Muscle of leg (tissue), 11 donors: ENCODE results near the gene NUCB1. TPM values are rescaled to one million over a fixed set of nuclear protein-coding genes. Genes with fewer than 3 reads are reported as not detected.
"Not testable (repeated sequence)": the region's sequence is repeated elsewhere in the genome, so short reads cannot be mapped to it uniquely, and the experiment has no call there.

Source experiments
- DNase-seq: peaks from one replicate; pipeline ENCODE4 v3.0.0; 2013
- H3K27ac ChIP-seq: one replicate; pipeline ENCODE4 v1.5.1; 2013; ENCODE audit warnings: mild to moderate bottlenecking, low read length, control low read depth
- H3K27me3 ChIP-seq: one replicate; pipeline ENCODE4 v1.6.1; 2013; ENCODE audit warnings: low read length; ENCODE audit not compliant: control insufficient read depth, insufficient read depth
- H3K36me3 ChIP-seq: one replicate; pipeline ENCODE4 v1.6.1; 2013; ENCODE audit warnings: low read length; ENCODE audit not compliant: control insufficient read depth, insufficient read depth
- H3K4me1 ChIP-seq: one replicate; pipeline ENCODE4 v1.6.1; 2013; ENCODE audit warnings: low read length; ENCODE audit not compliant: control insufficient read depth, insufficient read depth
- H3K4me3 ChIP-seq: one replicate; pipeline ENCODE4 v1.5.1; 2013; ENCODE audit warnings: low read length, control low read depth
- H3K9me3 ChIP-seq: replicated peaks from 2 replicates; pipeline ENCODE4 v1.6.1; 2013; ENCODE audit warnings: low read depth, low read length; ENCODE audit not compliant: control insufficient read depth
- WGBS: methylation state at CpG from one replicate; pipeline ENCODE4 v1.1.5; 2013; ENCODE audit warnings: missing lambda C conversion rate; ENCODE audit not compliant: insufficient coverage; 5-methylcytosine and 5-hydroxymethylcytosine counted together
- polyA plus RNA-seq, 8 donors: library from polyadenylated mRNA; unstranded; fragments of 120-200 nt; gene quantifications; one replicate each; pipeline versions ENCODE4 v1.2.1 to v1.2.3, GENCODE V29; 2013; ENCODE audit warnings: inconsistent platforms in 1 of 8, low replicate concordance in 1 of 8; ENCODE audit not compliant: insufficient read length in 8 of 8, insufficient read depth in 1 of 8
- total RNA-seq: library from RNA; stranded (reverse); fragments of 120-200 nt; gene quantifications from one replicate; pipeline ENCODE4 v1.2.4, GENCODE V29; 2013

The NUCB1 gene
- total and polyA plus RNA-seq, 9 donors: 97.3 to 216 (median 175) TPM

DNA sequence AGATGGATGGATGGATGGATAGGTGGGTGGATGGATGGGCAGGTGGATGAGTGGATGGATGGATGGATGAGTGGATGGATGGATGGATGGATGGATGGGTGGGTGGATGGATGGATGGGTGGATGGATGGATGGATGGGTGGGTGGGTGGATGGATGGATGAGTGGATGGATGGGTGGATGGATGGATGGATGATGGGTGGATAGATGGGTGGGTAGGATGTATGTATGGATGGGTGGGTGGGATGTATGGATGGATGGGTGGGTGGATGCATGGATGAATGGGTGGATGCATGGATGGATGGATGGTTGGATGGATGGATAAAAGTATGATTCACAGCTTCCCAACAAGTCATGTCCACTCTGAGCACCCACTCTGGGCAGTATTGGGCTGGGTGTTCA lies 3.7 kb downstream of the NUCB1 start:
- H3K27ac ChIP-seq, DNase-seq, H3K9me3 ChIP-seq, H3K4me3 ChIP-seq, H3K27me3 ChIP-seq: not testable (repeated sequence)
- Histone ChIP-seq H3K4me1 (peaks cover 19% of the 10 kb centered on the region), H3K36me3 (peaks cover 55% of the 10 kb centered on the region)

DNA sequence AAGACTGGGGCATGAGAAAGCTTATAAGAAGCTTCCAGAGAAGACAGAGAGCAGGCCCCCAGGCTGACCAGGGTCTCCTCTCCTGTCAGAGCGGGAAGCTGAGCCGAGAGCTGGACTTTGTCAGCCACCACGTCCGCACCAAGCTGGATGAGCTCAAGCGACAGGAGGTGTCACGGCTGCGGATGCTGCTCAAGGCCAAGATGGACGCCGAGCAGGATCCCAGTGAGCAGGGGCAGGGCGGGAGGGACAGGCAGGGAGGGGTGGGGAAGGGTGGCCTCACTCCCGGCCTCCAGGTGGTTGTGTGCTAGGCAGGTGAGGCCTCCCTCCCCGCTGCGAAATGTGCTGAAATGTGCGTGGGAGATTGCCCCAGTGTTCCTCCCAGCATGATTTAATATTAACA lies 5.6 kb downstream of the NUCB1 start:
- DNase-seq: no peak
- no peak overlapping the region for H3K27ac ChIP-seq
- peaks cover 14% of the 10 kb centered on the region for H3K4me1 ChIP-seq
- H3K27me3 ChIP-seq: no peaks in the 10 kb centered on the region
- 95% methylated on average over 10 of the region's 14 CpGs for WGBS
- H3K9me3 ChIP-seq: no peaks in the 10 kb centered on the region
- H3K36me3 ChIP-seq: peaks cover 71% of the 10 kb centered on the region
- no peak overlapping the region for H3K4me3 ChIP-seq

DNA sequence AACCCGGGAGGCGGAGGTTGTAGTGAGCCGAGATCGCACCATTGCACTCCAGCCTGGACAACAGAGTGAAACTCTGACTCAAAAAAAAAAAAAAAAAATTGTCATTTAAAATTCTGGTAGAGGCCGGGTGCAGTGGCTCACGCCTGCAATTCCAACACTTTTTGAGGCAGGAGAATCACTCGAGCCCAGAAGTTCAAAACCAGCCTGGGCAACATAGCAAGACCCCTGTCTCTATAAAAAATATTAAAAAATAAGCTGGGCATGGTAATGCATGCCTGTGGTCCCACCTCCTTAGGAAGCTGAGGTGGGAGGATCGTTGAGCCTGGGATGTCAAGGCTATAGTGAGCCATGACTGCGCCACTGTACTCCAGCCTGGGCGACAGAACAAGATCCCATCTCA lies 6.2 kb downstream of the NUCB1 start:
- H3K27me3 ChIP-seq: no peaks in the 10 kb centered on the region
- WGBS: 90% methylated on average over 2 of the region's 10 CpGs
- H3K4me1 ChIP-seq: peaks cover 8% of the 10 kb centered on the region
- DNase-seq: no peak
- no peaks in the 10 kb centered on the region for H3K9me3 ChIP-seq
- H3K4me3 ChIP-seq: no peak overlapping the region
- no peak overlapping the region for H3K27ac ChIP-seq
- H3K36me3 ChIP-seq: peaks cover 76% of the 10 kb centered on the region

DNA sequence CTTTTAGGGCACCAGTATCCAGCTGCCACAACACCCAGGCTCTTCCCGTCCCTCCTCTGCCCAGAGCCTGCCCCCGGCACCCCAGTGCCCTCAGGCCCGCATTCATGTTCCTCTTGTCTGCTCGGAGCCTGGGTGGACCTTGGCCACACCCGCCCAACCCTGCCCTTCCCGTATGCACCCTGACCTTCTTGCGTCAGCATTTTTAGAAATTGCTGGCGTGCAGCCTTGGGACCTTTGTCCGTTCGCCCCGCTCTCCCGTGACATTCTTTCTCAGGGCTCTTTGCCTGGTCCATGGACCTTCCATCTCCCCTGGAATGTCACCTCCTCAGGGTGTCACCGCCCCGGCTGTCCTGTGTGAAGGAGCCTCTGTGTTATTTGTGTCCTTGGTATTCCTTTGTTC lies 7.6 kb downstream of the NUCB1 start:
- DNase-seq: no peak
- WGBS: 90% methylated on average over 12 of the region's 14 CpGs
- Histone ChIP-seq H3K27ac (no peak overlapping the region), H3K36me3 (peaks cover 78% of the 10 kb centered on the region), H3K4me3 (no peak overlapping the region), H3K9me3 (no peaks in the 10 kb centered on the region), H3K27me3 (no peaks in the 10 kb centered on the region), H3K4me1 (peaks cover under 1% of the 10 kb centered on the region)

DNA sequence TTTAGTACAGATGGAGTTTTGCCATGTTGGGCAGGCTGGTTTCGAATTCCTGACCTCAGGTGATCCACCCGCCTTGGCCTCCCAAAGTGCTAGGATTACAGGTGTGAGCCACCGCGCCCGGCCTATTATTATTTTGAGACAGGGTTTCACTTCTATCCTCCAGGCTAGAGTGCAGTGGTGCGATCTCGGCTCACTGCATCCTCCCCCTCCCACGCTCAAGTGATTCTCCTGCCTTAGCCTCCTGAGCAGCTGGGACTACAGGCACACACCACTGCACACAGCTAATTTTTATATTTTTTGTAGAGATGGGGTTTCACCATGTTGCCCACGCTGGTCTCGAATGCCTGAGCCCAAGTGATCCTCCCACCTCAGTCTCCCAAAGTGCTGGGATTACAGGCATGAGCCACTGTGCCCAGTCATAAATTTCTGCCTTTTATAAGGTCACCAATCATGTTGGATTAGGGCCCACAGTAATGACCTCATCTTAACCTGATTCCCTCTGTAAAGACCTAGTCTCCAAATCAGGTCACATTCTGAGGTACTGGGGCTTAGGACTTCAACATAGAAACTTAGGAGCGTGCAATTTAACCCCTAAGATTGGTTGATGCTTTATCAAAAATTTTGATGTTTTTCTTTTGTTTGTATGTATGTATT lies 9.4 kb downstream of the NUCB1 start:
- Histone ChIP-seq H3K27ac (peak overlapping the region; percentile 20), H3K36me3 (peaks cover 88% of the 10 kb centered on the region)
- not testable (repeated sequence) for H3K4me1 ChIP-seq, H3K27me3 ChIP-seq, H3K4me3 ChIP-seq, DNase-seq, H3K9me3 ChIP-seq
- 100% methylated on average over 5 of the region's 11 CpGs for WGBS

DNA sequence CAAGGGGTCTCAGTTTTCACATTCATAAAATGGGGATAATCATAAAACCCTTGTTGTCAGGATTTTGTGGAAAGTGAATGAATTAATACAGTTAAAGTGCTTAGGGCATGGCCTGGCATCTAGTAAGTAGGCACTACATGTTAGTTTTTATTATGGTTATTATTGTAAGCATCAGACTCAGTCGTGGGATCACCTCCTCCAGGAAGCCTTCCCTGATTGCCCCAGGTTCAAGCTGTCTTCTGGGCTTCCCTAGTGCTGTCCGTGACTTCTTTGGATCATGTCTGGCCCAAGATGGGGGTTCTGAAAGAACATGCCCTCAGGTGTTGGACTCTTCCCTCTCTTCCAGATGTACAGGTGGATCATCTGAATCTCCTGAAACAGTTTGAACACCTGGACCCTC lies 10.7 kb downstream of the NUCB1 start:
- no peak overlapping the region for H3K27ac ChIP-seq
- H3K36me3 ChIP-seq: peaks cover 86% of the 10 kb centered on the region
- no peaks in the 10 kb centered on the region for H3K27me3 ChIP-seq
- DNase-seq: no peak
- no peak overlapping the region for H3K4me3 ChIP-seq
- H3K4me1 ChIP-seq: no peaks in the 10 kb centered on the region
- 93% methylated on average over 2 of the region's 2 CpGs for WGBS
- no peaks in the 10 kb centered on the region for H3K9me3 ChIP-seq

DNA sequence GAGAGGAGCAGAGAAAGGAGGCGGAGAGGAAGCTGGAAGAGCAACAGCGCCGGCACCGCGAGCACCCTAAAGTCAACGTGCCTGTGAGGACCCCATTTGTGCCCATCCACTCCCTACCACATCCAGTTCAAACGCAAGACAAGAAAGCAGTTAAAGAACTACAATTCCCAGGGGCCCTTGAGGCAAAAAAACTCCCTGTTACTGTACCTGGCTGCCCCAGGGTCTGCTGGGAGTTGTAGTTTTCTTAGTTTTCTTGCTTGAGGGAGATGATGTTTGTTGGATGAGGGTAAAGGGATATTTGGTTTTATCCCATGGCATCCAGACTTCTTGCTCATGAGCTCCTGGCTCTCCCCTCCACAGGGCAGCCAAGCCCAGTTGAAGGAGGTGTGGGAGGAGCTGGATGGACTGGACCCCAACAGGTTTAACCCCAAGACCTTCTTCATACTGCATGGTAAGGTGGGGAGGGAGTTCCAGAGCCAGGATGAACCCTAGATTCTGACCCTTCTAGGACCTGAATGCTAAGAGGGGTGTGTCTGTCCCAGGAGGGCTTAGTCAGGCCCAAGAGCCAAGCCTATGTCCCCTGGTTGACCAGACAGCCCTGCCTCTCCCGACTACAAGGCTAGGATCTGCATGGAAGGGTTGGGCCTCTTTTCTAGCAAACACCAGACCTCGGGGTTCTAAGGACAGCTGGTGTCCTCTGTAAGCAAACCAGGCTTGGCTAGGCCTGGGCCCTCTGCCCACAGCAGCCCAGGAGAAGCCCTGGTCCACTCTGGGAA lies 13.2 kb downstream of the NUCB1 start:
- Histone ChIP-seq H3K4me3 (no peak overlapping the region), H3K27ac (no peak overlapping the region), H3K4me1 (no peaks in the 10 kb centered on the region), H3K27me3 (no peaks in the 10 kb centered on the region), H3K9me3 (no peaks in the 10 kb centered on the region), H3K36me3 (peaks cover 80% of the 10 kb centered on the region)
- no peak for DNase-seq
- 79% methylated on average over 2 of the region's 9 CpGs for WGBS

DNA sequence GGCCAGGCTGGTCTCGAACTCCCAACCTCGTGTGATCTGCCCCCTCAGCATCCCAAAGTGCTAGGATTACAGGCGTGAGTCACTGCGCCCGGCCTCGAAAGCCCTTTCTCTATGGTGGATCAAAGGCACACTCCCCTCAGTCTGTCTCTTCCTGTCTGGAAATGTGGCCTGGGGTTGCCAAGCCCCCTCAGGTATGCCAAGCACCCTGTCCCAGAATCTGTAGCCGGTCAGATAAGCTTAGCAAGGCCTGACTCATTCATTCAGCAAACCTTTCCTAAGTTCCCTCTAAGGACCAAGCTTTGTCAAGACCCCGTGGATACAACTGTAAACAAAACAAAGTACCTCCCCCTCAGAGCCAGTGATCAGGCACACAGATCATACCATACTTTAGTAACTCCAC lies 14.1 kb downstream of the NUCB1 start:
- no peak for DNase-seq
- Histone ChIP-seq H3K36me3 (peaks cover 82% of the 10 kb centered on the region), H3K9me3 (no peaks in the 10 kb centered on the region), H3K4me1 (no peaks in the 10 kb centered on the region), H3K27ac (no peak overlapping the region), H3K27me3 (no peaks in the 10 kb centered on the region), H3K4me3 (no peak overlapping the region)
- 87% methylated on average over 5 of the region's 8 CpGs for WGBS

DNA sequence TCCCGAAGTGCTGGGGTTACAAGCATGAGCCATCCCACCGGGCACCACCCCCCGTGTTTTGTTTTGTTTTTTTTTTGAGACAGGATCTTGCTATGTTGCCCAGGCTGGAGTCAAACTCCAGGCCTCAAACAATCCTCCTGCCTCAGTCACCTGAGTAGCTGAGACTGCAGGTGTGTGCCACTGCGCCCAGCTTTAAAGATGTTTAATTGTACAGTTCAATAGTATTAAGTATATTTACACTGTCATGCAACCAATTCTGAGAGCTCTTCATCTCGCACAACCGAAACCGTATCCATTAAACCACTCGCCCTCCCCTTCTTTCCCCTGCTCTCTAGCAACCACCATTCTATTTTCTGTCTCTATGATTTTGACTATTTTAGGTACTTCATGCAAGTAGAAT lies 15.6 kb downstream of the NUCB1 start:
- H3K27me3 ChIP-seq: no peaks in the 10 kb centered on the region
- no peaks in the 10 kb centered on the region for H3K9me3 ChIP-seq
- no peaks in the 10 kb centered on the region for H3K4me1 ChIP-seq
- H3K27ac ChIP-seq: no peak overlapping the region
- no peak overlapping the region for H3K4me3 ChIP-seq
- DNase-seq: no peak
- no CpG with 5 or more reads among the region's 8 CpGs for WGBS
- H3K36me3 ChIP-seq: peaks cover 75% of the 10 kb centered on the region

DNA sequence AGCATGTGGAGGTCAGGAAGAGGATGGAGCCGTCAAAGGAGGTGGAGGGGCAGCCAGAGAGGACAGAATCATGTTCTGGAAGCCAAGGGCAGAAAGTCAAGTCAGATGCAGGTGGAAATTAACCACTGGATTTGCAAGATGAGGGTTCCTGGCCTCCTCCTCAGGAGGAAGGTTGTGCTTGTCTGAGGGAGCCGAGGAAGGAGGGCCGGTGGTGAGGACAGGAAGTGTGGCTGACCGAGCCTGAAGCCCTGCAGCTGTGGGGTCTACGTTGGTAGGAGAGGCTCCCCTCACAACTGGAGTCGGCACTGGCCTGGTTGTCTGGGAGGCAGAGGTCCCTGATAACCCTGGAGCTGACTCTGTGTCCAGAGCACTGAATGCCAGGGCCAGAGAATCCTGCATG lies 18.0 kb downstream of the NUCB1 start:
- H3K4me1 ChIP-seq: no peaks in the 10 kb centered on the region
- no peak overlapping the region for H3K4me3 ChIP-seq
- H3K36me3 ChIP-seq: peaks cover 71% of the 10 kb centered on the region
- DNase-seq: no peak
- H3K27me3 ChIP-seq: no peaks in the 10 kb centered on the region
- 71% methylated on average over 6 of the region's 6 CpGs for WGBS
- H3K9me3 ChIP-seq: no peaks in the 10 kb centered on the region
- H3K27ac ChIP-seq: no peak overlapping the region
